A549 (cell line): Measurements from ENCODE around the gene GRIA3. TPM values are rescaled to one million over a fixed set of nuclear protein-coding genes. Genes with fewer than 3 reads are reported as not detected.

Experiments used
- ATAC-seq, 2 experiments: fragments of 200-7000 bp in 1 of 2; fragments of >200 bp in 1 of 2; cut with Nextera tagmentation in 1 of 2; cut with Tn5 transposase in 1 of 2; 3 replicates each; pipeline versions ENCODE4 v1.8.0 to v1.9.1; 2018 to 2020; ENCODE audit warnings: mild to moderate bottlenecking in 1 of 2, moderate library complexity in 1 of 2
- CTCF ChIA-PET: fragments of 300-600 bp; sonication (Branson Sonifier 250); formaldehyde crosslinking; extraction: SDS; loops from one replicate; lab custom pipeline; 2021; ENCODE audit warnings: antibody characterized with exemption, inconsistent platforms; lab: Yijun Ruan, JAX
- POLR2A ChIA-PET: fragments of 350-600 bp; formaldehyde crosslinking; extraction: SDS; loops from one replicate; lab custom pipeline; 2021; ENCODE audit warnings: antibody characterized with exemption, inconsistent platforms; lab: Yijun Ruan, JAX
- DNase-seq, 2 experiments: peaks; one replicate each; pipeline versions ENCODE4 v3.0.0 to v3.0.0-alpha.2; 2011 to 2016; ENCODE audit warnings: low read depth in 1 of 2, low spot score in 1 of 2
- FAIRE-seq: peaks from 2 replicates; lab custom pipeline; 2011; peaks lifted over from hg19 to GRCh38; lab: Jason Lieb, UNC
- H3K27ac ChIP-seq, 2 experiments: fragments of >200 bp; sonication (Bioruptor Twin); formaldehyde crosslinking; 3 replicates each; pipeline ENCODE4 v1.5.1; 2016 to 2017
- H3K4me1 ChIP-seq: fragments of >200 bp; sonication (Bioruptor Twin); formaldehyde crosslinking; 3 replicates; pipeline ENCODE4 v1.6.1; 2016
- H3K4me2 ChIP-seq: fragments of >200 bp; sonication (Bioruptor Twin); formaldehyde crosslinking; 3 replicates; pipeline ENCODE4 v1.6.1; 2016
- H3K4me3 ChIP-seq: fragments of >200 bp; sonication (Bioruptor Twin); formaldehyde crosslinking; 3 replicates; pipeline ENCODE4 v1.5.1; 2016
- H3K9me3 ChIP-seq: fragments of >200 bp; sonication (Bioruptor Twin); formaldehyde crosslinking; 3 replicates; pipeline ENCODE4 v1.6.1; 2016
- BHLHE40 ChIP-seq: IDR thresholded peaks from 2 replicates; pipeline ENCODE4 v1.6.1; 2012; ENCODE audit warnings: low read depth, low read length, inconsistent platforms
- CBX2 ChIP-seq: fragments of 200-600 bp; sonication (generic); IDR thresholded peaks from 2 replicates; pipeline ENCODE4 v1.6.1; 2016; ENCODE audit warnings: low read depth, mild to moderate bottlenecking, borderline replicate concordance
- CBX8 ChIP-seq: fragments of 200-600 bp; sonication (generic); IDR thresholded peaks from 2 replicates; pipeline ENCODE4 v1.6.1; 2016
- E2F6 ChIP-seq: IDR thresholded peaks from 2 replicates; pipeline ENCODE4 v1.6.1; 2012; ENCODE audit warnings: low read depth, borderline replicate concordance
- FOSB ChIP-seq: fragments of 250-450 bp; sonication (Bioruptor Pico); IDR thresholded peaks from 2 replicates; pipeline ENCODE4 v1.5.0; 2020; ENCODE audit warnings: mild to moderate bottlenecking, moderate library complexity
- HEYL ChIP-seq: fragments of 250-450 bp; sonication (Bioruptor Pico); IDR thresholded peaks from 2 replicates; pipeline ENCODE4 v1.8.0; 2021; ENCODE audit warnings: mild to moderate bottlenecking, moderate library complexity
- HOXB13 ChIP-seq: fragments of 250-450 bp; sonication (Bioruptor Pico); IDR thresholded peaks from 2 replicates; pipeline ENCODE4 v1.5.0; 2020; ENCODE audit warnings: low read depth, mild to moderate bottlenecking, moderate library complexity
- KDM1A ChIP-seq: fragments of 200-600 bp; sonication (generic); IDR thresholded peaks from 2 replicates; pipeline ENCODE4 v1.6.1; 2016; ENCODE audit warnings: low read depth, mild to moderate bottlenecking
- MAFK ChIP-seq: fragments of 450-650 bp; IDR thresholded peaks from 2 replicates; pipeline ENCODE4 v1.6.1; 2014; ENCODE audit not compliant: partially characterized antibody
- NFE2L2 ChIP-seq: fragments of 150-350 bp; conservative IDR thresholded peaks from 2 replicates; pipeline ENCODE4 v1.6.1; 2014; ENCODE audit warnings: low read length
- PHF8 ChIP-seq: fragments of 200-600 bp; sonication (generic); IDR thresholded peaks from 2 replicates; pipeline ENCODE4 v1.6.1; 2016; ENCODE audit warnings: low read depth, mild to moderate bottlenecking, antibody characterized with exemption, moderate library complexity, borderline replicate concordance
- TP53 ChIP-seq: fragments of 250-450 bp; sonication (Bioruptor Pico); IDR thresholded peaks from 2 replicates; pipeline ENCODE4 v1.5.0; 2021; ENCODE audit warnings: mild to moderate bottlenecking, moderate library complexity
- ZFP36 ChIP-seq: fragments of 450-650 bp; IDR thresholded peaks from 2 replicates; pipeline ENCODE4 v1.6.1; 2014; ENCODE audit warnings: borderline replicate concordance; ENCODE audit not compliant: partially characterized antibody
- WGBS: methylation state at CpG from one replicate; pipeline ENCODE4 v1.1.6; 2017; ENCODE audit errors: missing lambda C conversion rate; 5-methylcytosine and 5-hydroxymethylcytosine counted together
- polyA plus RNA-seq, 4 experiments: library from polyadenylated mRNA; depleted of rRNA in 3 of 4; stranded (reverse); fragments of >200 nt; fragmentation: RNase III in 1 of 4; extraction: RNeasy Plus Mini Kit Qiagen cat#74134 plus additional on column Dnase treatment in 1 of 4; gene quantifications; 2 replicates in 3 of 4; 3 replicates in 1 of 4; pipeline ENCODE4 v1.2.3, GENCODE V29; 2011 to 2017
- TF ChIP-seq, protein P1 (sequence below): fragments of 450-650 bp; IDR thresholded peaks from 2 replicates; pipeline ENCODE4 v1.6.1; 2014; ENCODE audit warnings: antibody characterized with exemption
- TF ChIP-seq, protein P2 (sequence below): fragments of >200 bp; sonication (Bioruptor Twin); formaldehyde crosslinking; IDR thresholded peaks from 3 replicates; pipeline ENCODE4 v1.5.1; 2016
- TF ChIP-seq, protein P3 (sequence below): IDR thresholded peaks from 2 replicates; pipeline ENCODE4 v1.6.1; 2012
- TF ChIP-seq, protein P4 (sequence below): fragments of 200-600 bp; sonication (generic); IDR thresholded peaks from 2 replicates; pipeline ENCODE4 v1.6.1; 2016; ENCODE audit warnings: antibody characterized with exemption, mild to moderate bottlenecking, moderate library complexity

GRIA3 gene
- polyA plus RNA-seq, 2 of the 4 experiments (the other 2 are of a cell fraction): not detected

- DNase-seq: no peak
- ATAC-seq: no peak
- POLR2A ChIA-PET: no interaction called here
- Histone ChIP-seq H3K27ac (no peak overlapping the region), H3K9me3 (no peaks in the 10 kb centered on the region), H3K4me1 (no peaks in the 10 kb centered on the region), H3K4me3 (no peak overlapping the region), H3K4me2 (no peak overlapping the region)
- FAIRE-seq: no peak
- CTCF ChIA-PET: no interaction called here
- TF ChIP-seq, protein P1, sequence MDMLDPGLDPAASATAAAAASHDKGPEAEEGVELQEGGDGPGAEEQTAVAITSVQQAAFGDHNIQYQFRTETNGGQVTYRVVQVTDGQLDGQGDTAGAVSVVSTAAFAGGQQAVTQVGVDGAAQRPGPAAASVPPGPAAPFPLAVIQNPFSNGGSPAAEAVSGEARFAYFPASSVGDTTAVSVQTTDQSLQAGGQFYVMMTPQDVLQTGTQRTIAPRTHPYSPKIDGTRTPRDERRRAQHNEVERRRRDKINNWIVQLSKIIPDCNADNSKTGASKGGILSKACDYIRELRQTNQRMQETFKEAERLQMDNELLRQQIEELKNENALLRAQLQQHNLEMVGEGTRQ: no peak
- no peak for TF ChIP-seq BHLHE40
- TF ChIP-seq, protein P2, sequence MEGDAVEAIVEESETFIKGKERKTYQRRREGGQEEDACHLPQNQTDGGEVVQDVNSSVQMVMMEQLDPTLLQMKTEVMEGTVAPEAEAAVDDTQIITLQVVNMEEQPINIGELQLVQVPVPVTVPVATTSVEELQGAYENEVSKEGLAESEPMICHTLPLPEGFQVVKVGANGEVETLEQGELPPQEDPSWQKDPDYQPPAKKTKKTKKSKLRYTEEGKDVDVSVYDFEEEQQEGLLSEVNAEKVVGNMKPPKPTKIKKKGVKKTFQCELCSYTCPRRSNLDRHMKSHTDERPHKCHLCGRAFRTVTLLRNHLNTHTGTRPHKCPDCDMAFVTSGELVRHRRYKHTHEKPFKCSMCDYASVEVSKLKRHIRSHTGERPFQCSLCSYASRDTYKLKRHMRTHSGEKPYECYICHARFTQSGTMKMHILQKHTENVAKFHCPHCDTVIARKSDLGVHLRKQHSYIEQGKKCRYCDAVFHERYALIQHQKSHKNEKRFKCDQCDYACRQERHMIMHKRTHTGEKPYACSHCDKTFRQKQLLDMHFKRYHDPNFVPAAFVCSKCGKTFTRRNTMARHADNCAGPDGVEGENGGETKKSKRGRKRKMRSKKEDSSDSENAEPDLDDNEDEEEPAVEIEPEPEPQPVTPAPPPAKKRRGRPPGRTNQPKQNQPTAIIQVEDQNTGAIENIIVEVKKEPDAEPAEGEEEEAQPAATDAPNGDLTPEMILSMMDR: no peak
- no peak for TF ChIP-seq HOXB13 (CRISPR knock-in tag)
- TF ChIP-seq E2F6: no peak
- TF ChIP-seq PHF8: no peak
- TF ChIP-seq NFE2L2: no peak
- TF ChIP-seq ZFP36: no peak
- TF ChIP-seq HEYL (CRISPR knock-in tag): no peak
- no peak for TF ChIP-seq TP53
- TF ChIP-seq, protein P3, sequence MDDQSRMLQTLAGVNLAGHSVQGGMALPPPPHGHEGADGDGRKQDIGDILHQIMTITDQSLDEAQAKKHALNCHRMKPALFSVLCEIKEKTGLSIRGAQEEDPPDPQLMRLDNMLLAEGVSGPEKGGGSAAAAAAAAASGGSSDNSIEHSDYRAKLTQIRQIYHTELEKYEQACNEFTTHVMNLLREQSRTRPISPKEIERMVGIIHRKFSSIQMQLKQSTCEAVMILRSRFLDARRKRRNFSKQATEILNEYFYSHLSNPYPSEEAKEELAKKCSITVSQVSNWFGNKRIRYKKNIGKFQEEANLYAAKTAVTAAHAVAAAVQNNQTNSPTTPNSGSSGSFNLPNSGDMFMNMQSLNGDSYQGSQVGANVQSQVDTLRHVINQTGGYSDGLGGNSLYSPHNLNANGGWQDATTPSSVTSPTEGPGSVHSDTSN: no peak
- TF ChIP-seq CBX8: no peak
- TF ChIP-seq MAFK: no peak
- WGBS: 57% methylated on average over 4 of the region's 4 CpGs
Observed at GRCh38 chrX:123468481-123468880, 284.4 kb downstream of the GRIA3 start.

- Histone ChIP-seq H3K27ac (no peak overlapping the region), H3K9me3 (no peaks in the 10 kb centered on the region), H3K4me1 (no peaks in the 10 kb centered on the region), H3K4me3 (no peak overlapping the region)
- POLR2A ChIA-PET: no interaction called here
- 56% methylated on average over 2 of the region's 2 CpGs for WGBS
- DNase-seq: peak in 1 of 2 experiments; percentile 2
- no peak for TF ChIP-seq KDM1A
- no peak for TF ChIP-seq BHLHE40
- TF ChIP-seq, protein P2: no peak
- TF ChIP-seq, protein P4, sequence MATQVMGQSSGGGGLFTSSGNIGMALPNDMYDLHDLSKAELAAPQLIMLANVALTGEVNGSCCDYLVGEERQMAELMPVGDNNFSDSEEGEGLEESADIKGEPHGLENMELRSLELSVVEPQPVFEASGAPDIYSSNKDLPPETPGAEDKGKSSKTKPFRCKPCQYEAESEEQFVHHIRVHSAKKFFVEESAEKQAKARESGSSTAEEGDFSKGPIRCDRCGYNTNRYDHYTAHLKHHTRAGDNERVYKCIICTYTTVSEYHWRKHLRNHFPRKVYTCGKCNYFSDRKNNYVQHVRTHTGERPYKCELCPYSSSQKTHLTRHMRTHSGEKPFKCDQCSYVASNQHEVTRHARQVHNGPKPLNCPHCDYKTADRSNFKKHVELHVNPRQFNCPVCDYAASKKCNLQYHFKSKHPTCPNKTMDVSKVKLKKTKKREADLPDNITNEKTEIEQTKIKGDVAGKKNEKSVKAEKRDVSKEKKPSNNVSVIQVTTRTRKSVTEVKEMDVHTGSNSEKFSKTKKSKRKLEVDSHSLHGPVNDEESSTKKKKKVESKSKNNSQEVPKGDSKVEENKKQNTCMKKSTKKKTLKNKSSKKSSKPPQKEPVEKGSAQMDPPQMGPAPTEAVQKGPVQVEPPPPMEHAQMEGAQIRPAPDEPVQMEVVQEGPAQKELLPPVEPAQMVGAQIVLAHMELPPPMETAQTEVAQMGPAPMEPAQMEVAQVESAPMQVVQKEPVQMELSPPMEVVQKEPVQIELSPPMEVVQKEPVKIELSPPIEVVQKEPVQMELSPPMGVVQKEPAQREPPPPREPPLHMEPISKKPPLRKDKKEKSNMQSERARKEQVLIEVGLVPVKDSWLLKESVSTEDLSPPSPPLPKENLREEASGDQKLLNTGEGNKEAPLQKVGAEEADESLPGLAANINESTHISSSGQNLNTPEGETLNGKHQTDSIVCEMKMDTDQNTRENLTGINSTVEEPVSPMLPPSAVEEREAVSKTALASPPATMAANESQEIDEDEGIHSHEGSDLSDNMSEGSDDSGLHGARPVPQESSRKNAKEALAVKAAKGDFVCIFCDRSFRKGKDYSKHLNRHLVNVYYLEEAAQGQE: no peak
- TF ChIP-seq CBX2: no peak
- TF ChIP-seq, protein P1: no peak
- peak; percentile 26 for TF ChIP-seq MAFK
- TF ChIP-seq FOSB: no peak
- TF ChIP-seq, all 56 proteins: peak for 1
- CTCF ChIA-PET: no interaction called here
- FAIRE-seq: peak; percentile 90
- ATAC-seq: no peak
- H3K4me2 ChIP-seq: no peak overlapping the region
Observed at GRCh38 chrX:123475068-123475724, 291.1 kb downstream of the GRIA3 start.
